GM21786 (cell line): ENCODE data around the gene CD22.
"Not testable (repeated sequence)": the region's sequence is repeated elsewhere in the genome, so short reads cannot be mapped to it uniquely, and the experiment has no call there.

ENCODE experiments used
- ATAC-seq: cut with Tn5 transposase; IDR thresholded peaks from one replicate; pipeline ENCODE4 v1.9.1; 2021; ENCODE audit not compliant: unreplicated experiment

Gene CD22

GRCh38 chr19:35328851-35329285 is at the start of gene CD22:
TSS of gene CD22 (plus strand) at chr19:35329187. CDS start at chr19:35332041, 2,854 bp downstream.
- no peak for ATAC-seq

DNA sequence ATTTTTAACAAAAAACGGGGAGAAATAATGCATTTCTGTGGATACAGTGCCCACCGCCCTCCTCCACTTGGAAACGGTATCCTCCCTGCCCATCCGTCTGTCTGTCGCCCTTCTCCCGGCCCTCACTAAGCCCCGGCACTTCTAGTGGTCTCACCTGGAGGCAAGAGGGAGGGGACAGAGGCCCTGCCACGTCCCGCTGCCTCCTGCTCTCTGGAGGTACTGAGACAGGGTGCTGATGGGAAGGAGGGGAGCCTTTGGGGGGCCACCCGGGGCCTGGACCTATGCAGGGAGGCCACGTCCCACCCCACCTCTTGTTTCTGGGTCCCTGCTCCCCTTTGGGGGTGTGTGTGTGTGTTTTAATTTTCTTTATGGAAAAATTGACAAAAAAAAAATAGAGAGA is 49.6 kb upstream of the CD22 start:
- ATAC-seq: no peak

GRCh38 chr19:35279985-35280821 is 48.8 kb upstream of the CD22 start:
- ATAC-seq: no peak

- ATAC-seq: no peak
Observed at GRCh38 chr19:35281303-35281702, 47.7 kb upstream of the CD22 start.

DNA sequence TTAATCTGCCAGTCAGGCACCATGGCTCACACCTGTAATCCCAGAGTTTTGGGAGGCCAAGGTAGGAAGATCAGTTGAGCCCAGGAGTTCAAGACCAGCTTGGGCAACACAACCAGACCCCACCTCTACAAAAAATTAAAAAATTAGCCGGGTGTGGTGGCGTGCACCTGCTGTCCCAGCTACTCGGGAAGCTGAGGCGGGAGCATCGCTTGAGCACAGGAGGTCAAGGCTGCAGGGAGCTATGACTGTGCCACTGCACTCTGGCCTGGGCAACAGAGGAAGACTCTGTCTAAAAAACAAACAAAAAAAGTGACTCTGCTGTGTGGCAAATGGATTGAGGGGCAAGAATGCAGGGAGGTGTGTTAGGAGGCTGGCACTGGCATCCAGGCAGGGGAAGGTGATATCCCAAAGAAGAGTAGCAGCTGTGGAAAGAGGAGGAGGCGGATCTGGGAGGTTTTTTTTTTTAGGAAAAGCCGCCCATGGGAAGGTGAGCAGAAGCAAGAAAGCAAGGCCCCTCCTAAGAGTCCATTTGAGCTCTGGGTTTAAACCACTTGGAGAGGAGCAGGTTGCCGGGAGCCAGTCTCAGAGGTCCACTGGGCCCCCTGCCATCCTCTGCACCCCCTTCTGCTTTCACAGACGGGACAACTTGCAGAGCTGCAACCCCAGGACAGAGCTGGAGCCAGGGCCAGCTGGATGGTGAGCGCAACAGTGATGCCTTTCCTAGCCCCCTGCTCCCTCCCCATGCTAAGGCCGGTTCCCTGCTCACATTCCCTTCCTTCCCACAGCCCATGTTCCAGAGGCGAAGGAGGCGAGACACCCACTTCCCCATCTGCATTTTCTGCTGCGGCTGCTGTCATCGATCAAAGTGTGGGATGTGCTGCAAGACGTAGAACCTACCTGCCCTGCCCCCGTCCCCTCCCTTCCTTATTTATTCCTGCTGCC is 44.6 kb upstream of the CD22 start:
- ATAC-seq: no peak

DNA sequence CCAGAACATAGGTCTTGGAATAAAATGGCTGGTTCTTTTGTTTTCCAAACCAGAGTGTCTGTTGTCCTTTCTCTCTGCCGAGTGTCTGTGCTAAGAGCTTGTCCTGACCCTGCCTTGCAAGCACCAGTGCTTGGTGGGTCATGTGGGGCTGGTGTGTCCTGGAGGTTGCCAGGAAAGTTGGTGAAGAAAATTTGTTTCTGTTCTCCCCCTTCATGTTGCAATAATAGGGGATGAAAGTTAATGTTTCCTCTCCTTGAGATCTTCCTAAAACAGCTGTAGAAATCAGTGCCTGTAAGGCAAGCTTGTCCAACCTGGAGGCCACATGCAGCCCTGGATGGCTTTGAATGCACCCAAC is 43.9 kb upstream of the CD22 start:
- no peak for ATAC-seq

DNA sequence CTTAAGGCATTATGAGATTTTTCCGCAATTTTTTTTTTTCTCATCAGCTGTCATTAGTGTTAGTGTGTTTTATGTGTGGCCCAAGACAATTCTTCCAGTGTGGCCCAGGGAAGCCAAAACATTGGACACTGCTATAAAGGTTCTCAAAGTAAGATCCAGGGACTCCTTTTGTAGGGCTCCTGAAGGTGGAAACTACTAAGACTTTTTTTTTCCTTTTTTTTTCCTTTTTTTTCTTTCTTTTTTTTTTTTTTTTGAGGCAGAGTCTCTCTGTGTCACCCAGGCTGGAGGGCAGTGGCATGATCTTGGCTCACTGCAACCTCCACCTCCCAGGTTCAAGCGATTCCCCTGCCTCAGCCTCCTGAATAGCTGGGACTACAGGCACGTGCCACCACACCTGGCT is 43.5 kb upstream of the CD22 start:
- ATAC-seq: not testable (repeated sequence)

DNA sequence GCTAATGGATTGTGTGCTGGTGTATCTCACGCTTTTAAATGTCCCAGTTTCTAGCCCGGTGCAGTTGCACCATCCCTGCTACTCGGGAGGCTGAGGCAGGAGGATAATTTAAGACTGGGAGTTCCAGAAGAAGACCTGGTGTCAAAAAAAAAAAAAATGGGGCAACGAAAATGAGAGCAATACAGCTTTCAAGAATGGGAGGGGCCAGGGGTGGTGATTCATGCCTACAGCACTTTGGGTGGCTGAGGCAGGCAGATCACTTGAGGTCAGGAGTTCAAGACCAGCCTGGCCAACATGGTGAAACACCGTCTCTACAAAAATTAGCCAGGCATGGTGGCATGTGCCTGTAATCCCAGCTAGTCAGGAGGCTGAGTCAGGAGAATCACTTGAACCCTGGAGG is 42.9 kb upstream of the CD22 start:
- ATAC-seq: not testable (repeated sequence)

DNA sequence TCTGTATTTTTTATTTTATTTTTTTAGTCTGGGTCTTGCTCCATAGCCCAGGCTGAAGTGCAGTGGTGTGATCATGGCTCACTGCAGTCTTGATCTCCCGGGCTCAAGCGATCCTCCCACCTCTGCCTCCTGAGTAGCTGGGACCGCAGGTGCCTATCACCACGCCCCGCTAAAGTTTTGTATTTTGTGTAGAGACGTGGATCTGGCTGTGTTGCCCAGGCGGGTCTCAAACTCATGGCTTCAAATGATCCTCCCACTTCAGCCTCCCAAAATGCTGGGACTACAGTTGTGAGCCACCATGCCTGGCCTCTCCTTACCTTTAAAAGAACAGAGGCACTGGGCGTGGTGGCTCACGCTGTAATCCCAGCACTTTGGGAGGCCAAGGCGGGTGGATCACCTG is 41.3 kb upstream of the CD22 start:
- ATAC-seq: no peak

DNA sequence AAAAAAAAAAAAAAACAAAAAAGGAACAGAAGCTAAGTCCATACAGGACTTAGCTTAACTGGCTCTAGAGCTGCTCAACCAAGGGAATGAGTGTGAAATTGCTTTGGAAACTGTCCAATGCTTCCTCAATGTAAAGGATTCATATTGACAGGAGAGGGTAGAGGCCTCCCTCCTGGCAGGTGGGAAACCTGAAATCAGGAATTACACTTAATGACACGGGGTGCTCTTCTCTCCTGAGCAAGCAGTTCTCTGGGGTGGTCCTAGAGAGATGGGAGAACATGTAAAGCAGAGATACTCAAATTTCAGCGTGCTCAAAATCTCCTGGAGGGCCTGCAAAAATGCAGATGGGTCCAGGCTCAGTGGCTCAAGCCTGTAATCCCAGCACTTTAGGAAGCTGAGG is 40.7 kb upstream of the CD22 start:
- ATAC-seq: no peak

DNA sequence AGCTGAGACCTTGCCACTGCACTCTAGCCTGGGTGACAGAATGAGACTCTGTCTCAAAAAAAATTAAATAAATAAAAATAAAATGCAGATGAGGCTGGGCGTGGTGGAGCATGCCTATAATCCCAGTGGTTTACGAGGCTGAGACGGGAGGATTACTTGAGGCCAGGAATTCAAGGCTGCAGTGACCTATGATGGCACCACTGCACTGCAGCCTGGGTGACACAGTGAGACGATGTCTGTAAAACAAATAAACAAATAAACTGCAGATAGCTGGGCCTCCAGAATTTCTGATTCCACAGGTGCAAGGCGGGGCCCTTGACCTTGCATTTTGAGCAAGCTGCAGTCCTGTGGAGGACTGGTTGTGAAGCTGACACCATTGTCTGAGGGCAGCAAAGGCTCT is 40.1 kb upstream of the CD22 start:
- ATAC-seq: no peak

DNA sequence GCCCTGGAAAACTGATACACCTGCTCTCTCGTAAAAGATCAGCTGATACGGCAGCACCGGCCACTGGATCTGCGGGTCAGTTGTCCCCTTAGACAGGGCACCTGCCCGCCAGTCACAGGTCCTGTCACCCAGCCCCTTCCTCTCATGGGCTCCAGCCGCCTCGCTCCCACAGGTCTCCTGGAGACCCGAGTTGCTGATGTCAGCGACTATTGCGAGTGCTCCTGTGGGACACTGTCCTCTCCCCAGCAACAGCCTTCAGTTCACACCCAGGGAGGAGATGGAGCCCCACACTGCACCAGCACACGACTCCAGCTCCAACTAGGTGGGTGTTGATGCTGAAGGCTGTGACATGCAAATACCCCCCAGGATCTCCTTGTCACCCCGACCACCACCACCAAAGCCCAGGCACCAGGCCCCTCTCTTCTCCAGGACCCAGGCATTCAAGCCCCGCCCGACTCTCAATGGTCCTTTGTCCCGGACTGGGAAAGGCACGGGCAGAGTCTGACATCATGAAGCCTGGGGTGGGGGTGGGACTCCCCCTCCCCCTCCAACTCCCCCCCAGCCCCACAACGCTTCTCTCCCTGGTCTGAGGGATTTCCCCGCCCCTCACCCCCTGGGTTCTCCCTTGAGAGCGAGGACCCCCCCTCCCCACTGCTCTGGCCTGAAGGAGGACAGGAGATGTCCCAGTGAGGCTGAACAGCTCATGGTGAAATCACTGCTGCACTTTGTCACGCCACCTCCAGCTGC is 38.4 kb upstream of the CD22 start:
- no peak for ATAC-seq

- no peak for ATAC-seq
Observed at GRCh38 chr19:35291259-35291658, 37.7 kb upstream of the CD22 start.

- no peak for ATAC-seq
Observed at GRCh38 chr19:35291916-35292315, 37.1 kb upstream of the CD22 start, which contains the start of gene MAG. TSS of gene MAG (plus strand) at chr19:35292161. CDS start at chr19:35295409, 3,248 bp downstream.

DNA sequence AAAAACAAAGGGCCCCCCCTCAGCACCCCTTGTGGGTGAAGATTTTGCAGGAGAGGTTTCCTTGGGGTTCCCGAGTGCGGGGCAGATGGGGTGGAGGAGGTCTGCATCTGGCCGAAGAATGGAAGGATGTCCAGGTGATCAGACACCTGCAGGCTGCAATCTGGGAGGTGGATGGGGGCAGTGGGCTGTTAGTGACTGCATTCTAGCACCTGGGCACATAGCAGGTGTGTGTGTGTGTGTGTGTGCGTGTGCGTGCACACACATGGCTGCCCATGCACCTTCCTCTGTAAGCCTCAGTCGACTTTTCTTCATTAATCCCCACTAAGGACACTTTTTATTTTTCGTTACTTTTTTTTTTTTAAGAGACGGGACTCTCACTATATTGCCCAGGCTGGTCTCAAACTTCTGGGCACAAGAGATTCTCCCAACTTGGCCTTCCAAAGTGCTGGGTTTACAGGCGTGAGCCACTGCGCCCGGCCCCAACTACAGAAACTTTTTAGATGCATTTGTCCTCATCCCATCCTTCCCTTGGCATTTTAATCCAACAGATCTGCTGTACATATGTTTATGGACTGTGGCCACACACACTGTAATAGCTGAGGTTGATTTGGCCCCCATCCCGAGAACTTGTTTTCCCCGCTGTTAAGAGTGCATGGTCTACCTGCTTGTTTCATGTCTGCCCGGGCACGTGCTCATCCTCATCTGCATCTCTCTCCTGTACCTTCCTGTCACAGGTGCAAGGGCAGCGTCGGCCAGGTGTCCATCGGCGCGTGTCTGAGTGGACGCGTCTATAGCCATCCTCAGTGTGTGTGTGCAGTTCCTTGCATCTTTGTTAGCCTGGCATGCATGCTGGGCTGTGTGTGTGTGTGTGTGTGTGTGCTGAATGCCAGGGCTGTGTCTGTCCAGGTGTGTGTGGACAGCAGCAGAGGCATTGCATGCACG is 36.3 kb upstream of the CD22 start:
- ATAC-seq: no peak

DNA sequence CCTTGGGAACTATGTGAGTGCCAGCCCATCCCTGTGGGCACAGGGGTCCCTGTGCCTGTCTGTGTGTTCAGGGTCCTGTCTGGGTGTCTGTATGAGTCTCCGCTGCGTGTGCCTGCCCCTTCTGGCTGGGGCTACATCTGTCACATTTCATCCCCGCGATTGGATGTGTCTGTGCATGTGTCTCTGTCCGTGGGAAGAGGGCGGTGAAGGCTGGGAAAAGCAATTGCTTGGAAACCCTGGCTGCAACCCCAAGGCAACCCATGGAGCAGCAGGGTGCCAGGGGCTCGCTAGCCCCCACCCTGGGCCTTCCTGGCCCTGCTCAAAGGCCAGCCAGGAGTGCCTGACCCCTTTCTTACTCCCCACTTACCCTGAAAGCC is 35.6 kb upstream of the CD22 start:
- ATAC-seq: no peak

GRCh38 chr19:35293808-35294207 is 35.2 kb upstream of the CD22 start:
- no peak for ATAC-seq

- ATAC-seq: no peak
Observed at GRCh38 chr19:35294328-35294727, 34.7 kb upstream of the CD22 start.

DNA sequence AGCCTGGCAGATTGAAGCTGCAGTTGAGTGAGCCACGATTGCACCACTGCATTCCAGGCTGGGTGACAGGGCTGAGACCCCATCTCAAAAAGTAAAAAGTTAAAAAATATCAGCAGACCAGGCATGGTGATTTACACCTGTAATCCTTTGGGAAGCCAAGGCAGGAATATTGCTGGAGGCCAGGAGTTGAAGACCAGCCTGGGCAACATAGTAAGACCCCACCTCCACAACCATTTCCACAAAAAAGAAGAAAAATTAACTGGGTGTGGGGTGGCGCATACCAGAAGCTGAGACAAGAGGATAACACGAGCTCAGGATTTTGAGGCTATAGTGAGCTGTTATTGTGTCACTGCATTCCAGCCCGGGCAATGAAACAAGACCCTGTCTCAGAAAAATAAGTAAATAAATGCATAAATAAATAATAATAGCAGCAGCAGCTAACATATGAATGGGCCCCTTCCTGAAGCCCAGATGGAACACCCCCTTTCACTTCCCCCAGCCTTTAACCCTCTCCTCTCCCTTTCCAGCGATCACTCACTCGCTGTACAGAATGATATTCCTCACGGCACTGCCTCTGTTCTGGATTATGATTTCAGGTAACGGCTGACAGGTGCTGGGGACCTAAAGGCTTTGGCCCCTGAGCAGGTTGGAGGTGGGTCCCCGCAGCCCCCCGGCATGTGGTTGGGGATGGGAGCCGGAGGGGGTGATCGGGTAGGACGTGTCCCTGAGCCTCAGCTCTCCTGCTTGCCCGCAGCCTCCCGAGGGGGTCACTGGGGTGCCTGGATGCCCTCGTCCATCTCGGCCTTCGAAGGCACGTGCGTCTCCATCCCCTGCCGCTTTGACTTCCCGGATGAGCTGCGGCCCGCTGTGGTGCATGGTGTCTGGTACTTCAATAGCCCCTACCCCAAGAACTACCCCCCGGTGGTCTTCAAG is 33.9 kb upstream of the CD22 start:
- no peak for ATAC-seq
